ENCODE data around the gene OR4D1.

- no peak for TF ChIP-seq POLR2AphosphoS5 (IDR thresholded peaks at IDR 0.05)
- TF ChIP-seq, protein P1, sequence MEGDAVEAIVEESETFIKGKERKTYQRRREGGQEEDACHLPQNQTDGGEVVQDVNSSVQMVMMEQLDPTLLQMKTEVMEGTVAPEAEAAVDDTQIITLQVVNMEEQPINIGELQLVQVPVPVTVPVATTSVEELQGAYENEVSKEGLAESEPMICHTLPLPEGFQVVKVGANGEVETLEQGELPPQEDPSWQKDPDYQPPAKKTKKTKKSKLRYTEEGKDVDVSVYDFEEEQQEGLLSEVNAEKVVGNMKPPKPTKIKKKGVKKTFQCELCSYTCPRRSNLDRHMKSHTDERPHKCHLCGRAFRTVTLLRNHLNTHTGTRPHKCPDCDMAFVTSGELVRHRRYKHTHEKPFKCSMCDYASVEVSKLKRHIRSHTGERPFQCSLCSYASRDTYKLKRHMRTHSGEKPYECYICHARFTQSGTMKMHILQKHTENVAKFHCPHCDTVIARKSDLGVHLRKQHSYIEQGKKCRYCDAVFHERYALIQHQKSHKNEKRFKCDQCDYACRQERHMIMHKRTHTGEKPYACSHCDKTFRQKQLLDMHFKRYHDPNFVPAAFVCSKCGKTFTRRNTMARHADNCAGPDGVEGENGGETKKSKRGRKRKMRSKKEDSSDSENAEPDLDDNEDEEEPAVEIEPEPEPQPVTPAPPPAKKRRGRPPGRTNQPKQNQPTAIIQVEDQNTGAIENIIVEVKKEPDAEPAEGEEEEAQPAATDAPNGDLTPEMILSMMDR (IDR thresholded peaks at IDR 0.05 in 8 of 11, conservative IDR thresholded peaks at IDR 0.05 in 3 of 11): no peak
Measured at GRCh38 chr17:58205936-58206335, 57.8 kb downstream of the OR4D1 start.
